GM12875 (cell line): ENCODE data around the gene RAB40A.
A peak's percentile ranks its signal among the peaks of the same experiment; 100 is the strongest.
"Not testable (repeated sequence)": the region's sequence is repeated elsewhere in the genome, so short reads cannot be mapped to it uniquely, and the experiment has no call there.

Source experiments
- H3K4me3 ChIP-seq: one replicate; pipeline ENCODE4 v1.5.1; 2011; ENCODE audit warnings: low read depth, low read length, control low read depth
- CTCF ChIP-seq: IDR thresholded peaks from 2 replicates; pipeline ENCODE4 v1.5.1; 2011; ENCODE audit warnings: low read depth, mild to moderate bottlenecking, control low read depth, inconsistent platforms, low read length, moderate library complexity, borderline replicate concordance; ENCODE audit not compliant: insufficient read depth

The RAB40A gene

GRCh38 chrX:103488332-103488731 lies 31.0 kb downstream of the RAB40A start:
- H3K4me3 ChIP-seq = no peak overlapping the region
- TF ChIP-seq CTCF = peak; percentile 32; the same call in 1 of the 2 replicates

GRCh38 chrX:103483720-103484119 lies 35.6 kb downstream of the RAB40A start:
- no peak for TF ChIP-seq CTCF
- H3K4me3 ChIP-seq = no peak overlapping the region

GRCh38 chrX:103480526-103480925 lies 38.8 kb downstream of the RAB40A start:
- no peak for TF ChIP-seq CTCF
- no peak overlapping the region for H3K4me3 ChIP-seq

DNA sequence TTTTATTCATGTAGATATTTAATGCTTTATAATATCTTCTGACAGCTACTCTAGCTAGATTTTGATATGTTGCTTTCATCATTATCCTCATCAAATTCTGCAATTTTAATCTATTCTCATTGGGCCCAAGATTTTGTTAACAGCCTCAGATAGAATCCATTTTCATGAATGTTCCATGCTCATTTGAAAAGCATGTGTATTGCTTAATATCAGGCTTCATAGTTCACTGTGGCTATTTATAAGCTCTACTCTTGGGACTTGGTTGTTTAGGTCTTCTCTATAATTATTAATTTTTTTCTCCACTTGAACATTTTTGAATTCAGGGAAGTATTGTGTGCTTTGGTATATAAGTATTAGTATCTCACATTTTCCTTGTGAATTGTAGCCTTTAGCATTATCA lies 41.8 kb downstream of the RAB40A start:
- H3K4me3 ChIP-seq = no peak overlapping the region
- TF ChIP-seq CTCF = no peak

- no peak overlapping the region for H3K4me3 ChIP-seq
- TF ChIP-seq CTCF = no peak
Measured at GRCh38 chrX:103475381-103475780, 43.9 kb downstream of the RAB40A start.

- not testable (repeated sequence) for H3K4me3 ChIP-seq
Measured at GRCh38 chrX:103469977-103470376, 49.3 kb downstream of the RAB40A start.

- no peak for TF ChIP-seq CTCF
- H3K4me3 ChIP-seq = no peak overlapping the region
Measured at GRCh38 chrX:103467887-103468286, 51.4 kb downstream of the RAB40A start.

DNA sequence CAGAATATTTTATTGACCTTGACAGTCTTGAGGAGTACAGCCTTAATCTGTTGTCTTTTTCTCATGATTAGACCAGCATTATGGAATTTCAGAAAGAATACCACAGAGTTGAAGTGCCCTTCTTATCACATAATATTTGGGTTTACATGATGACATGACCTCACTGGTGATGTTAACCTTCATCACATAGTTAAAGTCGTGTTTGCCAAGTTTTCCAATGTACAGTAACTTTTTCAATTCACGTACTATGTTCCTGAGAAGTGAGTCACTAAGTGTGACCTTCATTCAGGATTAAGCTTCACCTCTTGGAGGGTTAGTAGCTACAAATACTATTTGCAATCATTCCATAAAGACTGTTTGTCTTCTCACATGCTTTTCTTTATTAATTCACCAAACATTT lies 52.1 kb downstream of the RAB40A start:
- TF ChIP-seq CTCF = no peak
- no peak overlapping the region for H3K4me3 ChIP-seq
